Measurements from ENCODE around the gene KANK2.
A peak's percentile ranks its signal among the peaks of the same experiment; 100 is the strongest.
"Not testable (repeated sequence)": the region's sequence is repeated elsewhere in the genome, so short reads cannot be mapped to it uniquely, and the experiment has no call there.

KANK2 gene

GRCh38 chr19:11172576-11172975 is 24.8 kb downstream of the KANK2 start:
- no peak for DNase-seq (ENCODE audit: low read depth)

DNA sequence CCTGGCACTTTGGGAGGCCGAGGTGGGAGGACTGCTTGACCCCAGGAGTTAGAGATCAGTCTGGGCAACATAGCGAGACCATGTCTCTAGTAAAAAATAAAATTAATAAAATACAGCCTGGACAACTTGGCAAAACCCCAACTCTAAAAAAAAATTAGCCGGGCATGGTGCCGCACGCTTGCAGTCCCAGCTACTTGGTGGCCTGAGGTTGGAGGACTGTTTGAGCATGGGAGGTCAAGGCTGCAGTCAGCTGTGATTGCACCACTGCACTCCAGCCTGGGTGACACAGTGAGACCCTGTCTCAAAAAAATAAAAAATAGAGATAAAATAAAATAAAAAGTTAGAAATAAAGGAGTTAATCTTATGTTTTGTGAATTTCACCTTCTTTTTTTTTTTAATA is 26.2 kb downstream of the KANK2 start:
- DNase-seq (ENCODE audit: low read depth): no peak

DNA sequence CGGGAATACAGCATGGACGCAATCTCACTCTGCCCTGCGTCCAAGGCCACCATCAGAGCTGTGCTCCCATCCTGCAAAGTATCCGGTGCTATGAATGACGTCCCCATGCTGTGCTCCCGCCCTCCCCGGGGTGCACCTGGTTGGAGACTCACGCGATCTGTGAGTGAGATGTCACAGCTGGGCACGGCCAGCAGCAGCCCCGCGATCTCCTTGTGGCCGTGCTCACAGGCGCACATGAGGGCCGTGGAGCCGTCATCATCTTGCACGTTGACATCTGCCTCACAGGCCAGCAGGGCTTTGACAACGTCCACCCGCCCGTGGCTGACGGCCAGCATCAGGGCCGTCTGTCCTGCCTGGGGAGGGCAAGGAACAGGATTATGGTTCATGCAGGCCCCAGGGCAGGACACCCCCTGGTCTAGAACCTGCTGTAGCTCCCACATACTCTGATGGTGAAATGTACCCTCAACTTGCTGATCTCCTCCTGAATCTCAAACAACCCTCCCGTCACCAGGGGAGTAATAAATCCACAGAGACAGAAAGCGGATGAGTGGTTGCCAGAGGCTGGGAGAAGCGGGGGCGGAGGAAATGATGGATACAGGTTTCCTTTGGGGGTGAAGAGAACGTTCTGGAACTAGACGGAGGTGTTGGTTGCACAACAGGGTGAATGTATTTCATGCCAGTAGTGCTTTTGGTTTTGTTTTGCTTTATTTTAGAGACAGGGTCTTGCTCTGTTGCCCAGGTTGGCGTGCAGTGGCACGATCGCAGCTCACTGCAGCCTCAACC is 27.3 kb downstream of the KANK2 start:
- no peak for DNase-seq (ENCODE audit: low read depth)

DNA sequence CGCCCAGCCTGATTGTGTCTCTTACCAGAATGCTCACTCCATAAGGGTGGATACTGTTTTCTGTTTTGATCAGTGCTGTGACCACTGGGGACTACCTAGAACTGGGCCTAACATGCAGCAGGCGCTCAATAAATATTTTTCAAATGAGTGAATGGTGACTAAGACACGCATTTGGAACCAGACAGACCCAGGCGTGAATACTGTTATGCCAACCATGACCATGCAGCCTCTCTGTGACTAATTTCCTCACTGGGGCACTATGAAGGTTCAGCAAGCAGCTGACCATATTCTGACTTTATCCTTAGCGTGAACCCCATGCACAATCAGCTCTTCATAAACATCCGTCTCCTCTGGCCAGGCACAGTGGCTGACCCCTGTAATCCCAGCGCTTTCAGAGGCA is 28.8 kb downstream of the KANK2 start:
- DNase-seq (ENCODE audit: low read depth): no peak

- no peak for DNase-seq (ENCODE audit: low read depth)
These were observed 30.8 kb downstream of the KANK2 start for GRCh38 chr19:11166281-11167142.

DNA sequence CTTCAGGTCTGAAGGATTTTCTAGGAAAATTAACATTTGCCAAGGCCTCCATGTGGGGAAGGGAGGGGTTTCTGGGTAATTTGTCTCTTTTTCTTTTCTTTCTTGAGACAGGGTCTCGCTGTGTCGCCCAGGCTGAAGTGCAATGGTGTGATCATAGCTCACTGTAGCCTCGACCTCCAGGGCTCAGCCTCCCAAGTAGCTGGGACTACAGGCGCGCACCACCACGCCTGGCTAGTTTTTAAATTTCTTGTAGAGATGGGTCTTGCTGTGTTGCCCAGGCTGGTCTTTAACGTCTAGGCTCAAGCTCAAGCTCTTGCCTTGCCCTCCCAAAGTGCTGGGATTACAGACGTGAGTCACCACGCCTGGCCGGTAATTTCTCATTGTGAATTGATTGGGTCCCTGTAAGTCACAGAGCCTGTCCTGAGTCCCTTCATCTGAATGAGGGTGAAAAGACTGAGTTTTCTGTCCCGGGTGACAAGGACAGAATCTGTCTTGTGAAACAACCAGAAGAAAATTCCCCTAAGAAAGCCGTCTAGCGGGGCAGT is 31.8 kb downstream of the KANK2 start:
- no peak for DNase-seq (ENCODE audit: low read depth)

DNA sequence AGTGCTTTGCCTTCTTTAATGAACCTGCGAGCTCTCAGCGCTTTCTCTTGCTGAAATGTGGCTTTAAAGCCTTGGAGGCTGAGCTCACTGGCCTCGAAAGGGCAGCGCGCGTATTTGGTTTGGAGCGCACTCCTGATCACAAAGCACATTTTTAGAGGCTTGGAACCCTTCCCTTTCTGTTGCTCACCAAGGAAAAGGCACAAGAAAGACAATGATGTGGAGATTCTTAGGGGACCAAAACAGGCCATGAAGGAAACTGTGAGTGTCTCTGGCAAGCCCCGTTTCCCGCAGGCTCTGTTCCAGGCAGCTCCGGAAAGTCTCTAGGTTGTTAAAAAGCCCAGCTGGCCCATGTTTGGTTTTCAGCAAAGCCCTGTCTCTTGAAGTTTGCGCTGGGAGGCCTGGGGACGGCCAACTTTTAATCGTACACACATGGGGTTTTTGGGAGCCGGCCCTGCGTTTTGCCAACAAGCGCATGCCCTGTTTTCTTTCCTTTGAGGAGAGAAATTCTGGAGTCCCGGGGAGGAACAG is 32.4 kb downstream of the KANK2 start:
- DNase-seq (ENCODE audit: low read depth): no peak

- DNase-seq (ENCODE audit: low read depth): no peak
These were observed 33.0 kb downstream of the KANK2 start for GRCh38 chr19:11164296-11164695.

- not testable (repeated sequence) for DNase-seq (ENCODE audit: low read depth)
These were observed 36.9 kb downstream of the KANK2 start for GRCh38 chr19:11160440-11160768.

DNA sequence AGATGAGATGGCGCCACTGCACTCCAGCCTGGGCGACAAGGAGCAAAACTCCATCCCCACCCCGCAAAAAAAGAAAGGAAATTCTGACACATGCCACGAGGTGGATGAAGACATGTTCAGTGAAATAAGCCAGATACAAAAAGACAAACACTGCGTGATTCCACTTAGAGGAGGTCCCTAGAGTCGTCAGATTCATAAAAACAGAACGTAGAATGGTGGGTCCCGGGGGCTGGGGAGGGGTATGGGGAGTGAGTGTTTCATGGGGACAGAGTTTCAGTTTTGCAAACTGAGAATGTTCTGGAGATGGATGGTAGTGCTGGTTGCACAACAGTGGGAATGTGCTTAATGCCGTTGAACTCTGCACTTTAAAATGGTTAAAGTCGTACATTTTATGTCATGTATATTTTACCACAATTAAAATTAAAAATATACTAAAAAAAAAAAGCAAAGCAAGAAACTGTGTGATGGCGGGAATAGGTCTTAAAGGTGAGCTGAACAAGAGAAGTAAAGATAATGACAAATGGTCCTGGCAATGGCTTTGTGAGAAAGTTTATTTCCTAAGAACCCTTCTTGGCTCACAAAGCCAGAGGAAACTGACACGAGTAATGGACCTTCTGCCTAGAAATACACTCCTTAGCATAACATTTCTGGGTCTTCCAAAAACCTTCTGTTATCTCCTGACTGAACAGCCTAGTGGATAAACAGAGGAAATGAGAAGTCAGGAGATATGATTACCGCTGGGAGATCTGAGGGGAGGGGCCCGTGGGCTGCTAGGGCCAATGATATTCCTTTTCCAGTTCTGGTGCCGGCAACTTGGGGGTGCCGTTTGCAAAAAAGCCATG is 37.5 kb downstream of the KANK2 start:
- no peak for DNase-seq (ENCODE audit: low read depth)

GRCh38 chr19:11155373-11156120 is 41.8 kb downstream of the KANK2 start, which contains the start of gene SPC24:
Gene SPC24 (minus strand): TSS chr19:11155782. CDS start chr19:11155776, 6 bp downstream.
- peak; percentile 87 for DNase-seq (ENCODE audit: low read depth)

DNA sequence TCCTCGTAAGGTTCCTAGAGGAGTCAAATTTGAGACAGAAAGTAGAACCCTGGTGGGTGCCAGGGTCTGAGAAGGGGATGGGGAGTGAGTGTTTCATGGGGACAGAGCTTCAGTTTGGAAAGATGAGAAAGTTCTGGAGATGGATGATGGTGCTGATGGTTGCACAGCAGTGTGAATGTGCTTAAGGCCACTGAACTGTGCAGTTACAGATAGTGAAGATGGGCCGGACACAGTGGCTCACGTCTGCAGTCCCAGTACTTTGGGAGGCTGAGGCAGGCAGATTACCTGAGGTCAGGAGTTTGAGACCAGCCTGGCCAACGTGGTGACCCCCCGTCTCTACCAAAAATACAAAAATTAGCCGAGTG is 42.7 kb downstream of the KANK2 start:
- DNase-seq (ENCODE audit: low read depth): no peak

- DNase-seq (ENCODE audit: low read depth): no peak
These were observed 44.9 kb downstream of the KANK2 start for GRCh38 chr19:11152318-11153062.

- DNase-seq (ENCODE audit: low read depth): no peak
These were observed 46.2 kb downstream of the KANK2 start for GRCh38 chr19:11151181-11151580.

- no peak for DNase-seq (ENCODE audit: low read depth)
These were observed 49.3 kb downstream of the KANK2 start for GRCh38 chr19:11148001-11148400.

DNA sequence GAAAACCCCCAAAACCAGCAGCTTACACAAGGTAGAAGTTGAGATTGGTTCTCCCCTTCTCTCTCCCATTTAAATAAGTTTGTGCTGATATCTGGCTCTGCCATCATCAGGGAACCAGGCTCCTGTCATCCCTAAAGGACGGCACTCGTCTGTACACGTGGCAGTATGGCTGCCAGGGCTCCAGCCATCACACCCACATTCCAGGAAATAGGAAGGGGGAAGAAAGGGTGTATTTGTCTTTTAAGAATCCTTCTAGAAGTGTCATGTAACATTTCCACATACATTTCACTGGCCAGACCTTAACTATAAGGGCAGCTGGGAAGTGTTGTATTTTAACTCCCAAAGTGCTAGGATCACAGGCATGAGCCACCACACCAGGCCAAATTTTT is 51.8 kb downstream of the KANK2 start:
- DNase-seq (ENCODE audit: low read depth): no peak

- DNase-seq (ENCODE audit: low read depth): no peak
These were observed 54.7 kb downstream of the KANK2 start for GRCh38 chr19:11142528-11143171.

DNA sequence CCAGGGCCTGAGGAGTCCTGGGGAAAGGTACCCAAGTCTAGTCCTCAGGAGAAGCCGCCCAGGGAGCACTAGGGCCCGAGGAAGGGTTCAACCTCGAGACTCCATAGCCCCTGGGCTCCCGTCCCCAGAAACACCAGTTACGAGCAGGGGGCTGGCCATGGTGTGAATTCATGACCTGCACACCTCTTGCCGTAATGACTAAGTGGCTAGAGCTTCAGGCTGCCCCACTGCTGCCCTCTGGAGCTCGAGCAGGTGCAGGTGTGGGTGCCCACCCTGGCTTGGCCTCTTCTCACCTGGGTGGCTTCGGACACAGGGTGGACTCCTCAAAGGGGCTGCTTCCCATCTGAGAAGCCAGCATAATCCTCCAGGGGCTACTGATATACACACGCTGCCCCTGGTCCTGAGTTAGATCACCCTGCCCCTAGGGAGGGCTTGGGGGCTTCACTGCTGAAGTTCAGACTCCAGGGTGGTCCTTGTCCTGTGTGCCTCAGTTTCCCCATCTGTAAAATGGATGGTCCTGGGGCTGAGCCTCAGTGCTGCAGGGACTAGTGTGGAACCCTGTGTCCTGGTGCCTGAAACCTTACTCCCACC is 55.3 kb downstream of the KANK2 start:
- DNase-seq (ENCODE audit: low read depth): no peak

GRCh38 chr19:11140896-11141295 is 56.4 kb downstream of the KANK2 start:
- no peak for DNase-seq (ENCODE audit: low read depth)

All from stimulated activated CD8-positive, alpha-beta memory T cell treated with anti-CD3 and anti-CD28 coated beads, Interleukin-4, amount 100 ng/mL, for 24 hours (primary cell).